ENCODE results near the gene FYN. TPM values are rescaled to one million over a fixed set of nuclear protein-coding genes. Genes with fewer than 3 reads are reported as not detected.

The FYN gene
- polyA plus RNA-seq, 3 donors, result 88.4 to 149 (median 114) TPM

DNA sequence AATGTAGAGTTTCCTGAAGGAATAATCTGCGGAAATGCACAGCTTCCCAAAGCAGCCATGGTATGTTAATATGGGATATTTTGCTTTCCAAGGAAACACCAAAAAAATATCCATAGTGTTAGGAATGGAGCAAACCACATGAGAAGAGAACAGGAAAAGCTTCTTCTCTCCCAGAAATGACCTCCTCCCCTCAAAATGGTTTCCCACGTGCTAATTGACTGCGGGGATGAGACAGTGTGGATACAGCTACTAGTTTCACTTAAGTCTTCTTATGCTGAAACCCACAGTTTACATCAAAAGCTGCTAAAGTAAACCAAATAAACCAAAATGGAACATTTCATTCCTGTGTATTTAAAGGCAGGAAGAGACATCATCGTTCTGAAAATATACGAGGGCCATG lies 69.4 kb downstream of the FYN start:
- peak overlapping the region in 2 of 7 donors; percentile 64 to 79 for H3K27ac Mint-ChIP-seq
- Histone ChIP-seq H3K4me1 (ENCODE audit: control insufficient read depth in 1 of 2, insufficient read depth in 2 of 2, low read length in 2 of 2) (peaks cover 15 to 37% of the 10 kb centered on the region in 2 donors), H3K36me3 (replicated peaks in 1 of 2; ENCODE audit: control insufficient read depth in 1 of 2, insufficient read depth in 2 of 2, low read length in 2 of 2) (peaks cover 5 to 56% of the 10 kb centered on the region in 2 donors), H3K27me3 (ENCODE audit: control insufficient read depth in 2 of 2, insufficient read depth in 2 of 2, low read length in 2 of 2) (no peaks in the 10 kb centered on the region), H3K27ac (ENCODE audit: low read depth in 1 of 2, low read length in 2 of 2) (peak overlapping the region in 1 of 2 donors; percentile 68), H3K4me3 (replicated peaks in 1 of 3; ENCODE audit: low read depth in 2 of 3, low read length in 3 of 3) (no peak overlapping the region), H2AFZ (ENCODE audit: insufficient read depth, low read depth, low read length, poor library complexity, severe bottlenecking) (no peak overlapping the region), H3K9me3 (replicated peaks in 1 of 2; ENCODE audit: control insufficient read depth in 1 of 2, insufficient read depth in 1 of 2, low read length in 2 of 2) (no peaks in the 10 kb centered on the region), H4K20me1 (ENCODE audit: insufficient read depth, low read length) (peaks cover 100% of the 10 kb centered on the region), H3K79me2 (ENCODE audit: insufficient read depth, low read length) (peaks cover 49% of the 10 kb centered on the region), H3K4me2 (replicated peaks; ENCODE audit: extremely low read depth, low read length, poor library complexity, severe bottlenecking) (no peak overlapping the region), H3K9ac (ENCODE audit: insufficient read depth, low read length, poor library complexity, severe bottlenecking) (no peak overlapping the region)
- peaks cover 0 to 2% (median 0%) of the 10 kb centered on the region in 3 donors for H3K27me3 Mint-ChIP-seq (ENCODE audit: low read depth in 3 of 3)
- no peak overlapping the region for H3K4me3 Mint-ChIP-seq
- H3K36me3 Mint-ChIP-seq, result peaks cover 46 to 55% of the 10 kb centered on the region in 2 donors
- DNase-seq, result no peak
- no peaks in the 10 kb centered on the region for H3K9me3 Mint-ChIP-seq
- no CpG with 5 or more reads among the region's 5 CpGs for WGBS (ENCODE audit: insufficient coverage)
- TF ChIP-seq, protein P1, sequence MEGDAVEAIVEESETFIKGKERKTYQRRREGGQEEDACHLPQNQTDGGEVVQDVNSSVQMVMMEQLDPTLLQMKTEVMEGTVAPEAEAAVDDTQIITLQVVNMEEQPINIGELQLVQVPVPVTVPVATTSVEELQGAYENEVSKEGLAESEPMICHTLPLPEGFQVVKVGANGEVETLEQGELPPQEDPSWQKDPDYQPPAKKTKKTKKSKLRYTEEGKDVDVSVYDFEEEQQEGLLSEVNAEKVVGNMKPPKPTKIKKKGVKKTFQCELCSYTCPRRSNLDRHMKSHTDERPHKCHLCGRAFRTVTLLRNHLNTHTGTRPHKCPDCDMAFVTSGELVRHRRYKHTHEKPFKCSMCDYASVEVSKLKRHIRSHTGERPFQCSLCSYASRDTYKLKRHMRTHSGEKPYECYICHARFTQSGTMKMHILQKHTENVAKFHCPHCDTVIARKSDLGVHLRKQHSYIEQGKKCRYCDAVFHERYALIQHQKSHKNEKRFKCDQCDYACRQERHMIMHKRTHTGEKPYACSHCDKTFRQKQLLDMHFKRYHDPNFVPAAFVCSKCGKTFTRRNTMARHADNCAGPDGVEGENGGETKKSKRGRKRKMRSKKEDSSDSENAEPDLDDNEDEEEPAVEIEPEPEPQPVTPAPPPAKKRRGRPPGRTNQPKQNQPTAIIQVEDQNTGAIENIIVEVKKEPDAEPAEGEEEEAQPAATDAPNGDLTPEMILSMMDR (IDR thresholded peaks at IDR 0.05), result no peak
- intact Hi-C loops (cut with micrococcal nuclease), result loop anchor here in 1 of 2 donors (2.0 to 10.0 kb wide), 2 partner anchors 71 to 193 kb away; partner anchors contain the start of gene FYN
- peaks cover 43% of the 10 kb centered on the region for H3K4me1 Mint-ChIP-seq

DNA sequence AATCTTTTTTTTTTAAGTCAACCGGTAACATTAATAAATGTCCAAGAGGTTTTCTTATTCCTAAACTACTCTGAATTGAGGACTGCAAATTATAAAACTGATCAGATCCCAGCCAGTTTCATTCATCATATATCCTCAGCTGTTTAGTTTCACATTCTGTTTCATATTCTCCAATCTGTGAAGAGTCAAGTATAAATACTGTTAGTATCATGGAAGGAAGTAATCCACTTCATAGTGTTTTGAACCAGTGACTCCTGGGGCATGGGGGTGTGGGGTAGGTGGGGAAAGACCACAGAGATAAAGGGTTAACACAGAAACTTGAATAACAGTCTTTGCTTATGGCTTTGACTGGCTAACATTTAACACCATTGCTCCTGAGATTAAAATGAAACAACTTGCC lies 69.9 kb downstream of the FYN start:
- Histone ChIP-seq H3K9ac (ENCODE audit: insufficient read depth, low read length, poor library complexity, severe bottlenecking) (no peak overlapping the region), H3K9me3 (replicated peaks in 1 of 2; ENCODE audit: control insufficient read depth in 1 of 2, insufficient read depth in 1 of 2, low read length in 2 of 2) (no peaks in the 10 kb centered on the region), H3K27ac (ENCODE audit: low read depth in 1 of 2, low read length in 2 of 2) (peak overlapping the region in 1 of 2 donors; percentile 68), H2AFZ (ENCODE audit: insufficient read depth, low read depth, low read length, poor library complexity, severe bottlenecking) (no peak overlapping the region), H3K4me1 (ENCODE audit: control insufficient read depth in 1 of 2, insufficient read depth in 2 of 2, low read length in 2 of 2) (peaks cover 15 to 37% of the 10 kb centered on the region in 2 donors), H3K27me3 (ENCODE audit: control insufficient read depth in 2 of 2, insufficient read depth in 2 of 2, low read length in 2 of 2) (no peaks in the 10 kb centered on the region), H3K4me3 (replicated peaks in 1 of 3; ENCODE audit: low read depth in 2 of 3, low read length in 3 of 3) (no peak overlapping the region), H3K4me2 (replicated peaks; ENCODE audit: extremely low read depth, low read length, poor library complexity, severe bottlenecking) (no peak overlapping the region), H4K20me1 (ENCODE audit: insufficient read depth, low read length) (peaks cover 100% of the 10 kb centered on the region), H3K79me2 (ENCODE audit: insufficient read depth, low read length) (peaks cover 53% of the 10 kb centered on the region), H3K36me3 (replicated peaks in 1 of 2; ENCODE audit: control insufficient read depth in 1 of 2, insufficient read depth in 2 of 2, low read length in 2 of 2) (peaks cover 5 to 51% of the 10 kb centered on the region in 2 donors)
- Mint-ChIP-seq H3K9me3 (no peaks in the 10 kb centered on the region), H3K4me3 (no peak overlapping the region), H3K27me3 (ENCODE audit: low read depth in 3 of 3) (peaks cover 0 to 2% (median 0%) of the 10 kb centered on the region in 3 donors), H3K4me1 (peaks cover 43% of the 10 kb centered on the region), H3K36me3 (peaks cover 43 to 55% of the 10 kb centered on the region in 2 donors), H3K27ac (peak overlapping the region in 3 of 7 donors; percentile 40 to 79 (median 45))
- no peak for DNase-seq
- WGBS (ENCODE audit: insufficient coverage), result no CpG with 5 or more reads among the region's 1 CpG
- TF ChIP-seq, protein P1 (IDR thresholded peaks at IDR 0.05), result no peak
- intact Hi-C loops (cut with micrococcal nuclease), result loop anchor here in 1 of 2 donors (10.0 kb wide), 1 partner anchor 71 kb away; the partner anchor contains the start of gene FYN

Measured in CD14-positive monocyte (primary cell).